Mucosa of descending colon (tissue), 3 donors: ENCODE measurements around the gene CORO1C. TPM values are rescaled to one million over a fixed set of nuclear protein-coding genes. Genes with fewer than 3 reads are reported as not detected.

ENCODE experiments used
- ATAC-seq: fragments of 200-7000 bp; cut with Tn5 transposase; one replicate; pipeline ENCODE4 v1.9.1; 2020; ENCODE audit warnings: mild to moderate bottlenecking, moderate library complexity
- DNase-seq, 3 donors: peaks; one replicate each; pipeline ENCODE4 v3.0.0-alpha.2; 2020
- H3K36me3 ChIP-seq: fragments of 200-600 bp; one replicate; pipeline ENCODE4 v1.8.0; 2021; ENCODE audit warnings: low read depth, mild to moderate bottlenecking
- H3K4me1 ChIP-seq: fragments of 200-600 bp; one replicate; pipeline ENCODE4 v1.8.0; 2021; ENCODE audit warnings: low read depth, mild to moderate bottlenecking
- H3K4me3 ChIP-seq: fragments of 200-600 bp; one replicate; pipeline ENCODE4 v1.8.0; 2021; ENCODE audit warnings: mild to moderate bottlenecking
- H3K9me3 ChIP-seq: fragments of 200-600 bp; one replicate; pipeline ENCODE4 v1.8.0; 2021; ENCODE audit warnings: mild to moderate bottlenecking
- intact Hi-C, 2 donors: fragments of 100-400 bp; cut with DNase I in 1 of 2; cut with micrococcal nuclease in 1 of 2; formaldehyde crosslinking; loops; one replicate each; pipeline versions ENCODE4 v1.11.0 to v1.11.1; 2022; cut with DNase I, micrococcal nuclease
- total RNA-seq, 3 donors: library from RNA; stranded (reverse); fragmentation: NEBNext Ultra II Directional in 2 of 3; extraction: Animal tissue kit (Norgen Biotek cat#: 25700) in 2 of 3; gene quantifications; one replicate each; pipeline versions ENCODE4 v1.2.1 to v1.2.4, GENCODE V29; 2021 to 2023
- TF ChIP-seq, protein P1 (sequence below): fragments of 200-600 bp; IDR thresholded peaks from one replicate; pipeline ENCODE4 v1.8.0; 2022; ENCODE audit warnings: antibody characterized with exemption, mild to moderate bottlenecking
- donor health status: DM: no; HTN: no; CAD: no; lungs with moderate emphysema.
- donor health status: DM: no; HTN: no; CAD: no.
- donor health status: DM: no; HTN: yes; CAD: no.

The CORO1C gene
- total RNA-seq, 3 donors from 2014 or later, result 80.5 to 328 (median 123) TPM

DNA sequence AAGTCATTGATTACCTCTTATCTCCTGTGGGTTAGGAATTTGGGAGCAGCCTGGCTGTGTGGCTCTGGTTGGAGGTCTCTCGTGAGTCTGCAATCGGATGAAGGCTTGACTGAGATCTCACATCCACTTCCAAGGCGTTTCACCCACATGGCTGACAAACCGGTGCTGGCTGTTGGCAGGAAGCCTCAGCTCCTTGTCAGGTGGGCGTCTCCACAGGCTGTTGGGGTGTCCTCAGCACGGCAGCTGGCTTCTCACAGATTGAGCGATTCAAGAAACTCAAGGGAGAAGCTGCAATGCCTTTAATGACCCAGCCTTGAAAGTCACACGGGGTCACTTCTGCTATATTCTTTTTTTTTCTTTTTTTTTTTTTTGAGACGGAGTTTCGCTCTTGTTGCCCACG lies 28.6 kb upstream of the CORO1C start:
- Histone ChIP-seq H3K4me1 (no peaks in the 10 kb centered on the region), H3K36me3 (no peaks in the 10 kb centered on the region), H3K9me3 (no peaks in the 10 kb centered on the region), H3K4me3 (no peak overlapping the region)
- intact Hi-C loops, result no loop called here
- DNase-seq (no peak), ATAC-seq (no peak)
- TF ChIP-seq, protein P1, sequence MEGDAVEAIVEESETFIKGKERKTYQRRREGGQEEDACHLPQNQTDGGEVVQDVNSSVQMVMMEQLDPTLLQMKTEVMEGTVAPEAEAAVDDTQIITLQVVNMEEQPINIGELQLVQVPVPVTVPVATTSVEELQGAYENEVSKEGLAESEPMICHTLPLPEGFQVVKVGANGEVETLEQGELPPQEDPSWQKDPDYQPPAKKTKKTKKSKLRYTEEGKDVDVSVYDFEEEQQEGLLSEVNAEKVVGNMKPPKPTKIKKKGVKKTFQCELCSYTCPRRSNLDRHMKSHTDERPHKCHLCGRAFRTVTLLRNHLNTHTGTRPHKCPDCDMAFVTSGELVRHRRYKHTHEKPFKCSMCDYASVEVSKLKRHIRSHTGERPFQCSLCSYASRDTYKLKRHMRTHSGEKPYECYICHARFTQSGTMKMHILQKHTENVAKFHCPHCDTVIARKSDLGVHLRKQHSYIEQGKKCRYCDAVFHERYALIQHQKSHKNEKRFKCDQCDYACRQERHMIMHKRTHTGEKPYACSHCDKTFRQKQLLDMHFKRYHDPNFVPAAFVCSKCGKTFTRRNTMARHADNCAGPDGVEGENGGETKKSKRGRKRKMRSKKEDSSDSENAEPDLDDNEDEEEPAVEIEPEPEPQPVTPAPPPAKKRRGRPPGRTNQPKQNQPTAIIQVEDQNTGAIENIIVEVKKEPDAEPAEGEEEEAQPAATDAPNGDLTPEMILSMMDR, result no peak

DNA sequence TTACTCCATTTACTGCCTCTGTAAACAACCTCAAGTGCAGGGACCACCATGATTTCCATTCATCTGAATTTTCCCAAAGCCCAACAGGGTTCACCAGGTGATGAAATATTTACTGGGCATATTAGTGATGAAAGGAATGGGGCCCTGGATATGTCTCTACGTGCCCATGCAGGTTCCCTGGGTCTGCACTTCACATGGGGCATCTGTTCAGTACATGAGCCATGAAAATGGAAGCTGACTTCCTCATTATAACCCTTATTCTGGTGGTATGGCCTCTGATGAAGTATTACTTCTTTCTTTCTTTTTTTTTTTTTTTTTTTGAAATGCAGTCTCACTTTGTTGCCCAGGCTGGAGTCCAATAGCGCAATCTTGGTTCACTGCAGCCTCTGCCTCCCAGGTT lies 26.5 kb upstream of the CORO1C start:
- H3K4me1 ChIP-seq, result no peaks in the 10 kb centered on the region
- TF ChIP-seq, protein P1, result no peak
- intact Hi-C loops, result no loop called here
- DNase-seq (no peak), ATAC-seq (no peak)
- H3K9me3 ChIP-seq, result no peaks in the 10 kb centered on the region
- H3K4me3 ChIP-seq, result no peak overlapping the region
- H3K36me3 ChIP-seq, result no peaks in the 10 kb centered on the region

GRCh38 chr12:108756421-108756820 lies 25.1 kb upstream of the CORO1C start:
- Histone ChIP-seq H3K36me3 (no peaks in the 10 kb centered on the region), H3K9me3 (no peaks in the 10 kb centered on the region), H3K4me3 (no peak overlapping the region), H3K4me1 (no peaks in the 10 kb centered on the region)
- intact Hi-C loops, result no loop called here
- ATAC-seq, result no peak
- TF ChIP-seq, protein P1, result no peak
- DNase-seq, result no peak

GRCh38 chr12:108755481-108755880 lies 24.2 kb upstream of the CORO1C start:
- intact Hi-C loops, result no loop called here
- TF ChIP-seq, protein P1, result no peak
- Histone ChIP-seq H3K4me3 (no peak overlapping the region), H3K36me3 (no peaks in the 10 kb centered on the region), H3K4me1 (peaks cover 6% of the 10 kb centered on the region), H3K9me3 (no peaks in the 10 kb centered on the region)
- ATAC-seq (no peak), DNase-seq (no peak)

DNA sequence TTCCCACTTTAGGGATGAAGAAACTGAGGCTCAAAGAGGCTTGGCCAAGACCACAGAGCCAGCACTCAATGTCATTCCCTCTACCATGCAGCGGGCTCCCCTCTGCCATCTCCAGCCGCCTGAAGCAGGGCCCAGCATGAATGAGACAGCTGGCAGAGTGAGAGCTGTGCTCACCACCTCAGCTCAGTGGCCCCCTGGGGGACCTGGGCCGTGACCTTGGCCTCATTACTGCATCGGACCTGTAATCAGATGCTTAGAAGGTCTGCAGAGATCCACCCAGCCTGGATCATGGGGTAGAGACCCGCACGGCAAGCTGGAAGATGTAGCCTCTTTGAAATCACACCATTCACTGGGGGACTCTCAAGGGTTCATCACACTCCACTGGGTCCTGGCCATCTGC lies 22.7 kb upstream of the CORO1C start:
- H3K9me3 ChIP-seq, result no peaks in the 10 kb centered on the region
- TF ChIP-seq, protein P1, result no peak
- H3K4me1 ChIP-seq, result peaks cover 7% of the 10 kb centered on the region
- ATAC-seq (no peak), DNase-seq (no peak)
- no peaks in the 10 kb centered on the region for H3K36me3 ChIP-seq
- no peak overlapping the region for H3K4me3 ChIP-seq
- intact Hi-C loops, result no loop called here

DNA sequence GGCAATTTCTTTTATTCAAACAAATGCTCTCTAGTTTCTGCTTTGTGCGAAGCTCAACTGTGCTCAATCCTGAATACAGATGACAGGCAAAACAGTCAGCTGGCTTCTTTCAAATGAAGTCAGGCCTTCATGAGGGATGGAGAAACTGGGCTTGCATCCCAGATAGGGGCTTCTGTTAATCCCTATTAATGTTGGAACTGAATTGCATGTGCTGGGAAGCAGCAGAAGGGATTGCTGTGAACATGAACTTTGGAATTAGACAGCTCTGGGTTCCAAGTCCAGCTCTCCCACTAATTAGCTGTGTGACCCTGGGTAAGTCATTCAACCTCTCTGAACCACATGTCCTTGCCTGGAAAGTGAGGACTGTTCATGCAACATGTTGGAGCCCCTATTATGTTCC lies 21.1 kb upstream of the CORO1C start:
- intact Hi-C loops, result no loop called here
- Histone ChIP-seq H3K4me3 (no peak overlapping the region), H3K4me1 (peaks cover 7% of the 10 kb centered on the region), H3K9me3 (no peaks in the 10 kb centered on the region), H3K36me3 (no peaks in the 10 kb centered on the region)
- peak in 1 of 3 donors; percentile 24 for DNase-seq
- TF ChIP-seq, protein P1, result no peak
- ATAC-seq, result peak; percentile 49
